Peyer's patch (tissue), 4 donors: ENCODE results near the gene CASKIN1.

Experiments used
- POLR2A ChIP-seq, 2 donors: fragments of 450-650 bp; IDR thresholded peaks; one replicate each; pipeline ENCODE4 v1.5.1; 2017; ENCODE audit warnings: antibody characterized with exemption in 2 of 2, mild to moderate bottlenecking in 2 of 2, moderate library complexity in 2 of 2
- TF ChIP-seq, protein P1 (sequence below), 6 experiments: fragments of 450-650 bp in 4 of 6; fragments of 200-600 bp in 2 of 6; sonication (generic) in 1 of 6; IDR thresholded peaks; one replicate each; pipeline ENCODE4 v1.5.1; 2017 to 2019; ENCODE audit warnings: antibody characterized with exemption in 6 of 6, mild to moderate bottlenecking in 3 of 6, moderate library complexity in 1 of 6

DNA sequence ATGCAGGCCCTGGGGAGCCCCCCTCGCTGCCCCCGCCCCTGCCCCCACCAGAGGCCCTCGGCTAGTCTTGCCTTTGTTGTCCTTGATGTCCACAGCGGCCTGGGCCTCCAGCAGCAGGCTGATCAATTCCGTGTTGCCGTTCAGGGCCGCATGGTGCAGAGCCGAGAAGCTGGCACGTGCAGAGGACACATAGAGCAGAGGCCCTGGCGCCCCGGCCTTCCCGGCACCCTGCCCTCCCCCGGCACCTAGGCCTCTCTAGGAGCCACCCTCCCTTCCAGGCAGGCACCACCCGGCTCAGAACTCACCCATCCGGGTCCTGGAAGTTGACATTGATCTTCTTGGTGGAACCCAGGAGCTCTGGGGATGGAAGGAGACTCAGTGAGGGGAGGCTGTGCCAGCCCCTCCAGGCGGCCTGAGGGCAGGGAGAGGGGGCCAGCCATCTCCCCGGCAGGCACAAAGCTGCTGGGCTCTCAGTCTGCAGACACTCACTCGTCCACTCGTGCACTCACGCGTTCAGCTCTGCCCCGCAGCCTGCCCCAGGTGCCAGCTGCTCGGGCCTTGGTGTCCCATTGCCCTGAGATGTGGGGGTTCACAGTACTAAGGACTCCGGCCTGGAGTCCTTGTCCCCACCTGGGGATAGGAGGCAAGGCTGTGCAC is 6.3 kb downstream of the CASKIN1 start:
- TF ChIP-seq, protein P1, sequence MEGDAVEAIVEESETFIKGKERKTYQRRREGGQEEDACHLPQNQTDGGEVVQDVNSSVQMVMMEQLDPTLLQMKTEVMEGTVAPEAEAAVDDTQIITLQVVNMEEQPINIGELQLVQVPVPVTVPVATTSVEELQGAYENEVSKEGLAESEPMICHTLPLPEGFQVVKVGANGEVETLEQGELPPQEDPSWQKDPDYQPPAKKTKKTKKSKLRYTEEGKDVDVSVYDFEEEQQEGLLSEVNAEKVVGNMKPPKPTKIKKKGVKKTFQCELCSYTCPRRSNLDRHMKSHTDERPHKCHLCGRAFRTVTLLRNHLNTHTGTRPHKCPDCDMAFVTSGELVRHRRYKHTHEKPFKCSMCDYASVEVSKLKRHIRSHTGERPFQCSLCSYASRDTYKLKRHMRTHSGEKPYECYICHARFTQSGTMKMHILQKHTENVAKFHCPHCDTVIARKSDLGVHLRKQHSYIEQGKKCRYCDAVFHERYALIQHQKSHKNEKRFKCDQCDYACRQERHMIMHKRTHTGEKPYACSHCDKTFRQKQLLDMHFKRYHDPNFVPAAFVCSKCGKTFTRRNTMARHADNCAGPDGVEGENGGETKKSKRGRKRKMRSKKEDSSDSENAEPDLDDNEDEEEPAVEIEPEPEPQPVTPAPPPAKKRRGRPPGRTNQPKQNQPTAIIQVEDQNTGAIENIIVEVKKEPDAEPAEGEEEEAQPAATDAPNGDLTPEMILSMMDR (IDR thresholded peaks at IDR 0.05), result no peak
- TF ChIP-seq POLR2A (IDR thresholded peaks at IDR 0.05), result no peak
